ENCODE measurements around the gene SNX25. TPM values are rescaled to one million over a fixed set of nuclear protein-coding genes. Genes with fewer than 3 reads are reported as not detected.

SNX25 gene
- total RNA-seq, 1 experiment from 2014 or later = 17.7 TPM

DNA sequence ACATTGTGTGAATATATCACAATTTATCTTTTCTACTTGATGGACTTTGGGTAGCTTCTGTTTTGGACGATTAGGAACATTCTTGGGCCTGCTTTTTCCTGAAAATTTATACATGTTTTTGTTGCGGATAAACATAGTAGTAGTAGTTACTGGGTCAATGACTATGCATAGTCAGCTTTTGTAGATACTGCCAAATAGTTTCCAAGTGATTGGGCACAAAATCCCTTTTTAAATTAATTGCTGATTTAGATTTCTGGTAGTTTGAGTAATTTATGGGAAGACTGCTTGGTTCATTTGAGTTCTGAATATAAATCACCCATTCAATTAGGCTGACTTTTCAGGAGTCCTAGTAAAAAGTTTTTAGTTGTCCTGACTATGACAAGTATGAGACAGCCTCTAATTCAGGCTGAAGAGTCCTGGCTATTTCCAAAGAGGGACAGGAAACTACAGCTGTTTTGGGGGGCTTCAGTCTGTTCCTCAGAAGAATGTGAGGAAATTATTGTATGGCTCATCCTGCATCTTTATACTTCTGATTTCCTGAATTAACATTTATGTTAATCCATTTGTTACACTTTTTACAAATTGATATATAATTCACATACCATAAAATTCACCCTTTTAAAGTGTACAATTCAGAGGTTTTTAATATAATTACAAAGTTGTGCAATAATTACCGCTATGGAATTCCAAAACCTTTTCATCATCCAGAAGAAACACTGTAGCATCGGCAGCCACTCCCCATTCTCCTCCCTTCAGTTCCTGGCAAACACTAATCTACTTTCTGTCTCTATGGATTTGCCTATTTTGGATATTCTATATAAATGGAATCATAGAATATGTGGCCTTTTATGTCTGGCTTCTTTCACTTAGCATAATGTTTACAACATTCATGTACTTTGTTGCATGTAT lies 172.1 kb downstream of the SNX25 start:
- Histone ChIP-seq H3K36me3 (no peaks in the 10 kb centered on the region), H3K4me3 (no peak overlapping the region), H3K27me3 (no peaks in the 10 kb centered on the region), H3K27ac (no peak overlapping the region), H3K4me1 (no peaks in the 10 kb centered on the region), H3K9me3 (replicated peaks) (no peaks in the 10 kb centered on the region)
- no peak for DNase-seq

DNA sequence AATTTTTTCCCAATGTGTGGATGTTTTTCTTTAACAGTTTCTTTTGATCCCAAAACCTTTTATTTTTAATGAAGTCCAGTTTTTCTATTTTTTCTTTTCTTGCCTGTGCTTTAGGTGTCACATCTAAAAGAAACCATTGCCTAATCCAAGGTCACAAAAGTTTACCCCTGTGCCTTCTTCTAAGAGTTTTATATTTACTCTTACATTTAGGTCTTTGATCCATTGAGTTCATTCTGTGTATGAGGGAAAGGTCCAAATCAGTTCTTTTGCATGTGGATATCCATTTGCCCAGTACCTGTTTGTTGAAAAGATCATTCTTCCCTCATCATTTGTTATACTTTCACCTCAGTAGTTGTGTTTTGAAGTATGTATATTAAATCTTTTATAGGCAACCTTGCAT lies 173.4 kb downstream of the SNX25 start:
- Histone ChIP-seq H3K27ac (no peak overlapping the region), H3K36me3 (no peaks in the 10 kb centered on the region), H3K4me1 (no peaks in the 10 kb centered on the region), H3K4me3 (no peak overlapping the region), H3K27me3 (no peaks in the 10 kb centered on the region), H3K9me3 (replicated peaks) (no peaks in the 10 kb centered on the region)
- DNase-seq = no peak

DNA sequence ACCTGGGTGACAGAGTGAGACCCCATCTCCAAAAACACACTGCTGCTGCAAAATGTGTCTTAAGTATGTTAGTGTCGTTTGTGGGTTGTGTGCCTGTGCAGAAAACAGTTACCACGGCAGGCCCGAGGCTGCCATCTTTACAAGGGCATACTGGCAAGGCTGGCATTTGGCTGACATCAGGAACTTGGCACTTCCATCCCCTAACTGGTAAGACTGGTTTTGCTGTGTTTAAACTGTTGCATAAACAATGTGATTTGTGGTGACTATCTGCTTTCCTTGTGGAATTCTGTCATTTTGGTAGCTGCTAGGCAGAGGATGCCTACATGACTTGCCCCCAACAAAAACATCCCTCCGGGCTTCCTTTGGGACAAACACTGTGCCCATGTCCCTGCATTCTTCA lies 174.1 kb downstream of the SNX25 start:
- no peaks in the 10 kb centered on the region for H3K4me1 ChIP-seq
- no peak overlapping the region for H3K27ac ChIP-seq
- H3K4me3 ChIP-seq = no peak overlapping the region
- no peaks in the 10 kb centered on the region for H3K27me3 ChIP-seq
- no peak for DNase-seq
- no peaks in the 10 kb centered on the region for H3K9me3 ChIP-seq (replicated peaks)
- no peaks in the 10 kb centered on the region for H3K36me3 ChIP-seq

DNA sequence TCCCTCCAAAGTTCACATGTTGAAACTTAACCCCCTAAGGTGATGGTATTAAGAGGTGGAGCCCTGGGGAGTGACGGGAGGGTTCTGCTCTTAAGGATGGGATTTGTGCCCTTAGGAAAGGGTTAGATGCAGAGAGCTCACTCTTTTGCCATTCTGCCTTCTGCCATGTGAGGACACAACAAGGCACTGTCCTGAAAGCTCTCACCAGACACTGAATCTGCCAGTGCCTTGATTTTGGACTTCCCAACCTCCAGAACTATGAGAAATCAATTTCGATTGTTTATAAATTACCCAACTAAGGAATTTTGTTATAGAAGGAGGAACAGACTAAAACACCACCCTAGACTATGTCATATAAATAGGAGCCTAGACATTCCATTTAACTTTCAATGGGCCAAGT lies 174.7 kb downstream of the SNX25 start:
- Histone ChIP-seq H3K27ac (no peak overlapping the region), H3K4me3 (no peak overlapping the region), H3K27me3 (no peaks in the 10 kb centered on the region)

DNA sequence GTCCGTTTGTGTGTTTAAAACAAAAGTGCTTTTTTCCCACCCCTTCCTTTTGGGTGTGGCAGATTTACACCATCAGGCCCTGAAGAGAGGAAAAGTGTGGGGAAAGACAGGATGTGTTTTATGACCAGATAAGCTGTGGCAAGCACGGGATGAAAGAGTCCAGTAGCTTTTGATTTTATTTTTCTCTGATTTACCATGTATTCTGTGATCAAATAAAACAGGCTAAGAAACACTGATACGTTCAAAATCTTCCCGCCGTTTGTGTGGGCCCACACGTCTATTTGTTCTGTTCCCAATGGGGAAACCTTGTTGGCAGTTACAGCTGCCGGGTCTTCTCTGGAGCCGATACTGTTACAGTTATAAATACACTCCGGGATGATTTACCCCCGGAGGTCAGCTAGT lies 175.5 kb downstream of the SNX25 start:
- no peaks in the 10 kb centered on the region for H3K36me3 ChIP-seq
- DNase-seq = peak in 1 of 2 experiments; percentile 26
- H3K9me3 ChIP-seq (replicated peaks) = no peaks in the 10 kb centered on the region
- no peaks in the 10 kb centered on the region for H3K27me3 ChIP-seq
- no peaks in the 10 kb centered on the region for H3K4me1 ChIP-seq
- H3K4me3 ChIP-seq = no peak overlapping the region; the same call in 1 of the 2 replicates
- no peak overlapping the region for H3K27ac ChIP-seq

More for the DNA sequence above, 174.7 kb downstream of the SNX25 start:
- no peaks in the 10 kb centered on the region for H3K36me3 ChIP-seq
- H3K9me3 ChIP-seq (replicated peaks) = no peaks in the 10 kb centered on the region
- no peak for DNase-seq
- H3K4me1 ChIP-seq = no peaks in the 10 kb centered on the region

DNA sequence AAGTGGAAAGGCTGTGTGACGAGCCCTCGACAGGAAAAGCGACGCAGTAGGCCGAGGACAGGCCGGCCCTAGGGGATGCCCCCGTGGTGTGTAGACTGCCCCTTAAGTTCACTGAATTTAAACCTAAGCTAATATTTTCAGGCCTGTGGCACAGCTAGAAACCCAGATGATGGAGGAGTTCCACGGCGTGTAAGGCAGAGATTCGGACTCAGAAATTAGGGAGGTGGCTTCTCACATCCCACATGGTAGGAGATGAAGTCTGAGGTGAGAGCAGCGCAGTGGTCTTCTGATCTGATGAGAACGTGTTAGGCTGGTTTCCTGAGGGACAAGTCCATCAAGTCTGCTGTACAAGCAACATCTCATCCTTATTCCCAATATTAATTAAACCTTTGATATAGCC lies 178.6 kb downstream of the SNX25 start:
- H3K27ac ChIP-seq = no peak overlapping the region
- DNase-seq = no peak
- no peaks in the 10 kb centered on the region for H3K27me3 ChIP-seq
- no peak overlapping the region for H3K4me3 ChIP-seq
- H3K4me1 ChIP-seq = no peaks in the 10 kb centered on the region
- H3K36me3 ChIP-seq = no peaks in the 10 kb centered on the region
- no peaks in the 10 kb centered on the region for H3K9me3 ChIP-seq (replicated peaks)

DNA sequence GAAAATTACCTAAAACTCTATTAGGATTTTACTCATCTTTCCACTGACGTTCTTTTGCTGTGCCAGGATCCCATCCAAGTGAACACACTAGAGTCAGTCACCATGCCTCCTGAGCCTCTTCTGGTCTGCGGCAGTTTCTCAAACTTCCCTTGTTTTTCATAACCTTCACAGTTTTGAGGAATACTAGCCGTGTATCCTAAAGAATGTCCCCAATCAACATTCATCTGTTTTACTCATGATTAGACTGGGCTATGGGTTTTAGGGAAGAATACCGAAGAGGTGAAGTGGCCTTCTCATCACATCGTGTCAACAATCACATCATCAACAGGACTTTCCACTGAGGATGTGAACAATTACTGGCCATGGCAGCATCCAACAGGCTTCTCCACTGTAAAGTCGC lies 181.5 kb downstream of the SNX25 start:
- no peaks in the 10 kb centered on the region for H3K4me1 ChIP-seq
- no peaks in the 10 kb centered on the region for H3K36me3 ChIP-seq
- no peaks in the 10 kb centered on the region for H3K27me3 ChIP-seq
- no peaks in the 10 kb centered on the region for H3K9me3 ChIP-seq (replicated peaks)
- H3K4me3 ChIP-seq = no peak overlapping the region
- DNase-seq = no peak
- no peak overlapping the region for H3K27ac ChIP-seq

DNA sequence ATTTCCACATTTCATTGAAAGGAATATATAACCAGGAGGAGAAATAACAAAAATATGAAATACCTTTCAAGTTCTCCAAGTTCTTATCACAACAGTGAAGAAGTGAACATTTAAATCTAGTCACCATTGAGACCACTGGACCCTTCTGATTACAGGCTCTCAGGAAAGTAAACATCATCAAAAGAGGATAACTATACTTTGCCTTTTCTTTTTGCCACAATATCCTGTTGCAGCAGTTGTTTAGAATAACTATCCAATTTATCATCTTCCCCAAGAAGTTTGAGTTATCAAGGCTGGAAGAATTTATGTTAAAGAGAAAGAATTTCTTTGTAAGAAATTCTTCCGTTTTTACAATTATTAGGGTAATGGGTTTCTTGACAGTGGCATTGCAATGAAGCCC lies 182.8 kb downstream of the SNX25 start:
- DNase-seq = no peak
- Histone ChIP-seq H3K4me3 (no peak overlapping the region), H3K4me1 (no peaks in the 10 kb centered on the region), H3K36me3 (no peaks in the 10 kb centered on the region), H3K27me3 (no peaks in the 10 kb centered on the region), H3K27ac (no peak overlapping the region), H3K9me3 (replicated peaks) (no peaks in the 10 kb centered on the region)

DNA sequence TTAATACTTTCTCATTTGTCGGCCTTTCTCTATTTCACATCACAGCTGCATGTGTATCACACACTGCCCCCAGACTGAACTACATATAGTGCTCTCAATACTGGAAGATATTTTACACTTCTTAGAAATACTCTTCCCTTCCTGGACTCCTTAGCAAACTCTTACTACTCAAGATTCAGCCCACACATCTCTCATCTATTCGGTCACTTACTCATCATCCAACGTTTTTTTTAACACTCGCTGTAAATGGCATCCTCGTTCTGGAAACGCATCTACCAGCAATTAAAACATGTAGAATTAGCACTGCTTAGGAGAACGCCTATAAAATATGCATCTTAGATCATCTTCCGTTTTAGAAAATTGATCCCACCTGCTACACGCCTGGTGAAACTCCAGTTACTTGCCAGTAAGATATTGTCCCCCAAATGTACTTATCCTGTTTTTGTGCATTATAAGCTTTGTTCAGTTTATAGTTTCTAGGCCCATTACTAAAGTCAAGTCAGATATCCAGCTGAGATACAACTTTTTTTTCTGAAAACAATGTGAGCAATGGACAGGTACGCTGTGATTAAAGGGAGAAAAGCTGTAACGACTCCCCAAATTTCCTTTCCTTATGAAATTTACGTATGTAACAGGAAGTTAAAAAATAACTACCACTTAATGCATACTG lies 185.3 kb downstream of the SNX25 start:
- no peaks in the 10 kb centered on the region for H3K4me1 ChIP-seq
- no peak for DNase-seq
- H3K27me3 ChIP-seq = no peaks in the 10 kb centered on the region
- no peaks in the 10 kb centered on the region for H3K36me3 ChIP-seq
- H3K4me3 ChIP-seq = peak overlapping the region; percentile 76; the same call in 1 of the 2 replicates
- H3K9me3 ChIP-seq (replicated peaks) = no peaks in the 10 kb centered on the region
- no peak overlapping the region for H3K27ac ChIP-seq

DNA sequence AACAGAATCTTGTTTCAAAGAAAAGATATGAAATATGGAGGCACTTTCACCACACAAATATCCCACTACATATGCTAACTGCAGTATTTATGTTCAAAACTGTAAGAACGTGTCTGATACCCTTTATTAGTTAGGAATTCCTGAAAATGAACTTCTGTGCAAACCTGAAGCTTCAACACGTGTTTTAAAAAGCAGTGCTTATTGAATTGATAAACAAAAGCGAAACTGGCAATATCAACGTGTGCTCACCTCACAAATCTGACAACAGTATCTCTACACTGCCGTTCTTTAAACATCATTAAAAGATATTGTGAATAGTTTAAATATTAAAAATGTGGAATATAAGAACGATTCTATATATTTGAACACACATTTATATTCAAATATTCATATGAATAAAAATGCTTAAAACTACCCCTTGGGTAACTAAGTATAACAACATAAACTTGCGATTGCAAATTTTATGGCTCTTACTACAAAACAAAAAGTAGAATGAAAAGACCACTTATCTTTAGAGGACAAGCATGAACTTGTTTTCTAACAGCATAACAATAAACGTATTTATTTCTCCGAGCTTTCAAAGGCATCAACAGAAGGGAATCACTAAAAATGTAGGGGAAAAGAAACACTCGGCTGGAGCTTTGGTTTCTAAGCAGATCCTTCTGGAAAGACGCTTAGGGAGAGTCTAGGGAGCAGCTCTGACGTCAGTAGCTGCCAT lies 186.0 kb downstream of the SNX25 start, which contains the start of gene LRP2BP:
Gene LRP2BP (minus strand): TSS at position 687 of the 718 bp plus-strand sequence. CDS start 17,738 bp downstream, outside the sequence.
- Histone ChIP-seq H3K4me3 (peak within 1 kb of the TSS; percentile 76), H3K27me3 (no peaks in the 10 kb centered on the region), H3K9me3 (replicated peaks) (no peaks in the 10 kb centered on the region), H3K4me1 (no peaks in the 10 kb centered on the region), H3K36me3 (no peaks in the 10 kb centered on the region), H3K27ac (peak within 1 kb of the TSS; percentile 79)
- DNase-seq = no peak

DNA sequence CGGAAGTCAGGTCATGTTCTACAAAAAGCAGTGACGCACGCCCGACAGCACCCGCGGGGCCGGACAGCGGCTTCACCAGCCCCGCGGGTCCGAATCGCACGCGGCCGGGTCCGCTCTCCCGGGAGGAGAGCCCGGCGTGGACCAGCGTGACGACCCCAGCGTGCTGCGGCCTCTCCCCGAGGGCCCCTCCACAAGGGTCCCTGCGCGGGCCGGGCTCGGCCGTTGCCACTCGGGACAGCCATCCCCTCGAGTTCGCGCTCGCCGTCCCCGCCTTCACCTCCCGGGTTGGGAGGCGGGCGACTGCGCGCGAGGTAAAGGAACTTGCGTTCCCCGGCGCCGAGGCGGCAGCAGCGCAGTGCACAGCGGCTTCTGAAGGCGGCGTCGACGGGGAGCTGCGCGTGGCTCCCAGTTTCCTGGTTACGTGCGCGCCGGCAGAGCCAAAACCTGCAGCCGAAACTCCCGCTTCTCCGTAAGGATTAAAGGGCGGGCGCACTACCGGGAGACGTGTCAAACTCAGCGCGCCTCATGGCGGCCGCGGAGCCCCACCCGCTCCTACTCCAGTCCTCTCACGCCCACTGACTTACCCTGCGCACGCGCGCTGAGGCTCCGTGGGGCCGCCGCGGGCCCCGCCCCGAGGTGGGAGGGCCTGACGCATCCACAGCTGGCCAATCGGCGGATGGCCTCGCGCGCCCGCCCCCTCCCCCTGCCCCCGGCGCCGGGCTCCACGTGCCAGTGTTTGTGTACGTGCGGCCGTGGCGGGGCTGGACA lies 186.7 kb downstream of the SNX25 start:
- H3K27ac ChIP-seq = peak overlapping the region; percentile 79
- peak; percentile 93 to 95 for DNase-seq
- peak overlapping the region; percentile 76 for H3K4me3 ChIP-seq
- H3K4me1 ChIP-seq = no peaks in the 10 kb centered on the region
- no peaks in the 10 kb centered on the region for H3K36me3 ChIP-seq
- no peaks in the 10 kb centered on the region for H3K9me3 ChIP-seq (replicated peaks)
- H3K27me3 ChIP-seq = no peaks in the 10 kb centered on the region

DNA sequence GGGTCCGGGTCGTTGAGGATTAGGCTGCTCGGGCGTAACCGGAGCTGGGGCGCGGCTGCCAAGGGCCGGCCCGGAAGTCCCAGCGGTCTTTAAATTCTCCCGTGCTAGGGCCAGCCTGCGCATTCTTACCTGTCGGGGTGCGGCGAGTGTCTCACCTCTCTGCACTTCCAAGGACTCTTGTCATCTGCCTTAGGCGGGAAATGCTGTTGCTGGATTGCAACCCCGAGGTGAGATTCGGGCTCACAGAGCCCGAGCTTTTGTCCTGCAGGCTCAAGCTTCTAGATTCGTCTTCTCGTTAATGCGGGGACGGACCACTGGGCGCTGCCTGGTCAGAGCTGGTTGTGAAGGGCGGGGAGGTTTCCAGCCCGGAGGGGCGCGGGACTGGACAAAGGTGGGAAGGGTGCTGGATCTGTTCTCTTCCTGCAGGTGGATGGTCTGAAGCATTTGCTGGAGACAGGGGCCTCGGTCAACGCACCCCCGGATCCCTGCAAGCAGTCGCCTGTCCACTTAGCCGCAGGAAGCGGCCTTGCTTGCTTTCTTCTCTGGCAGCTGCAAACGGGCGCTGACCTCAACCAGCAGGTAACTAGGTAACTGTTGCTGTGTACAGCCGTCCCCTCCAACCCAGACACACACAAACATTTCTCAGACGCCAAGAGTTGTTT lies 187.5 kb downstream of the SNX25 start, which contains the start of gene ANKRD37:
Gene ANKRD37 (plus strand): TSS at position 118 of the 662 bp plus-strand sequence. CDS start 83 bp downstream, at position 201.
- Histone ChIP-seq H3K9me3 (replicated peaks) (no peaks in the 10 kb centered on the region), H3K27me3 (no peaks in the 10 kb centered on the region), H3K4me1 (no peaks in the 10 kb centered on the region), H3K4me3 (peak within 1 kb of the TSS; percentile 76), H3K27ac (peak within 1 kb of the TSS; percentile 79), H3K36me3 (no peaks in the 10 kb centered on the region)
- DNase-seq = peak; percentile 20 to 22

DNA sequence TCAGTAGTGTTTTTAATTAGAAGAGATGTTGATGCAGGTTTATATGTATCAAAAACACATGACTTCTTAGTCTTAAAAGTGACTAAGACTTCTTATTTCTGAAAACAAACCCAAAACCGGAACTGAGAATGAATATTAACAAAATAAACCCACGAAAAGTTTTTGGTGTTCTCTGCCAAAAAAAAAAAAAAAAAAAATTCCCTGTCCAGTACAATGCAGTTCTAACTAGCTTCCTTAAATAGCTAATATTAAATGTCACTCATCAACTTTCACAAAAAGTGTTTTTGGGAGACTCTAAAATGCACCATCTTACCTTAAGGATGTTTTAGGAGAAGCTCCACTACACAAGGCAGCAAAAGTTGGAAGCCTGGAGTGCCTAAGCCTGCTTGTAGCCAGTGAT lies 189.2 kb downstream of the SNX25 start:
- H3K27me3 ChIP-seq = no peaks in the 10 kb centered on the region
- no peaks in the 10 kb centered on the region for H3K9me3 ChIP-seq (replicated peaks)
- DNase-seq = no peak
- H3K4me3 ChIP-seq = no peak overlapping the region
- no peak overlapping the region for H3K27ac ChIP-seq
- peaks cover 3% of the 10 kb centered on the region; the same call in 1 of the 2 replicates for H3K36me3 ChIP-seq
- H3K4me1 ChIP-seq = no peaks in the 10 kb centered on the region

DNA sequence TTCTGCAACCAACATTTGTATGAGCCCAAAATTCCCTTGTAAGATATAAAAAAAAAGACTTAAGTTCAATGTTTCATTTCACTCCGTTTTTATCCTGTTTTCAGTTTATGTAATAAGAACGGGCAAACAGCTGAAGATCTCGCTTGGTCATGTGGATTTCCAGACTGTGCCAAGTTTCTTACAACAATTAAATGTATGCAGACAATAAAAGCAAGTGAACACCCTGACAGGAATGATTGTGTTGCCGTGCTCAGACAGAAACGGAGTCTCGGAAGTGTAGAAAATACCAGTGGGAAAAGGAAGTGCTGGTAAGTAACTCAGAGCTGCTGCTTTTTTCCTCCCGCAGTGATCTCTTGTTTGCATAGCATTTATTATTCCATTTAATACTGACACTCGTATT lies 190.1 kb downstream of the SNX25 start:
- H3K27me3 ChIP-seq = no peaks in the 10 kb centered on the region
- no peak overlapping the region for H3K27ac ChIP-seq
- DNase-seq = no peak
- H3K4me3 ChIP-seq = no peak overlapping the region
- H3K4me1 ChIP-seq = no peaks in the 10 kb centered on the region
- H3K9me3 ChIP-seq (replicated peaks) = no peaks in the 10 kb centered on the region
- peaks cover 3% of the 10 kb centered on the region; the same call in 1 of the 2 replicates for H3K36me3 ChIP-seq

Data from SJCRH30 (cell line).